ENCODE data around the gene NVL.
A peak's percentile ranks its signal among the peaks of the same experiment; 100 is the strongest.
"Not testable (repeated sequence)": the region's sequence is repeated elsewhere in the genome, so short reads cannot be mapped to it uniquely, and the experiment has no call there.

NVL gene

GRCh38 chr1:224329842-224330753 lies at the start of gene NVL:
Gene NVL, minus strand, starts transcription at chr1:224330172. Its CDS starts 45 bp downstream, at chr1:224330127.
- DNase-seq, result peak; percentile 83

GRCh38 chr1:224378855-224379631 lies 49.1 kb upstream of the NVL start:
- peak; percentile 13 for DNase-seq

GRCh38 chr1:224377676-224378006 lies 47.7 kb upstream of the NVL start:
- DNase-seq, result peak; percentile 22

- DNase-seq, result peak; percentile 4
These were observed 45.1 kb upstream of the NVL start for GRCh38 chr1:224375059-224375458.

DNA sequence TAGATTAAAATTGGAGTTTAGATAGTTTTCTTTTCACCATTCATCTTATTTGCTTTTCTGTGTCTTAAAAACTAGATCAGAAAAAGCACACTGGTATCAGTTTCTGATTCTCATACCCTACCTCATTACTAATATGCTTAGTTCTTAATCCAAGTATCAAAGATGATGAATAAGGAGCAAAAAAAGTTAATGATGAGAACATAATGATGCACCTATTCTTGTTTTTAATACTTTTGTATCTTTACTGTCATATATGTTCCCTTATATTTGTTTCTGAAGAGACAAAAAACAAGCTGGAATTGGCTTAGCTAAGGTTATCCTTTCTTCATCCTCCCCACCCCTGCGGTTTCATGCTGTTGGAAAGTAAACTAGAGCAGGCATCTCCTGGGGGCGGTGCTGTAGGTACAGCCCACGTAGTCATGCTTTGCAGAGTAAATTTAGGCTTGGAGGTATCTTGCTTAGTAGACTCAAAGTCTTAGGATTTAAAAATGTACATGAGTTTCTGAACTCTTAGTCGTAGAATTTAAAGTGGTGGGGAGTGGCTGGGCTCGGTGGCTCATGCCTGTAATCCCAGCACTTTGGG lies 43.1 kb upstream of the NVL start:
- DNase-seq, result no peak

DNA sequence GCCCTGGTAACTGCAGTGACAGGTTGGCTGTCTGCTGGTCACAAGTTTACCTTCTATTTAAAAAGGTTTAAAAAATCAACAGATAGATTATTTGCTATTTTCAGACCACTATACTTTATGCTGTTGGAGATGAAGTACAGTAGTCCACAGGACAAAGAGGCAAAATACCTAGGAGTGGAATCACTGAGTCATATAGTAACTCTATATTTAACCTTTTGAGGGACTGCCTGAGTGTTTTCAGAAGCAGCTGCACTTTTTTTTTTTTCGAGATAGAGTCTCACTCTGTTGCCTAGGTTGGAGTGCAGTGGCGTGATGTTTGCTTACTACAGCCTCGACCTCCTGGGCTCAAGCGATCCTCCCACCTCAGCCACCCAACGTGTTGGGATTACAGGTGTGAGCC lies 38.4 kb upstream of the NVL start:
- DNase-seq, result no peak

DNA sequence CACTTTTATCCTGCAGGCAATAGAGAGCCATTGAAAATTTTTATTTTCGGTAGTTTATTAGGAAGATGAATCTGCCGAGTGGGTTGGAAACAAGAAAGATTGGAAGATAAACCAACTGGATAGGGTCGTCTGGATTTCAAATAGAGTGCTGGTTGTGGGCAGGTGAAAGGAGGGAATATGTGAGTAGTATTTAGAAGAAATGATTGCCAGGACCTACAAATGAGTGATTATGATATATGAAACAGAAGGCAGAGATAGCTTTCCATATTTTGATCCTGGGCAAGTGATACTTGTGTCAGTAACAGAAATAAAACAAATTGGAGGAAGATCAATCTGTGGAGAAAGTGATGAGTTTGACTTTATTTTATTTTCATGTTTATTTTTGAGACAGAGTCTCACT lies 29.2 kb upstream of the NVL start:
- DNase-seq, result no peak

- no peak for DNase-seq
These were observed 28.3 kb upstream of the NVL start for GRCh38 chr1:224358237-224358636.

GRCh38 chr1:224357626-224358124 lies 27.7 kb upstream of the NVL start:
- DNase-seq, result no peak

DNA sequence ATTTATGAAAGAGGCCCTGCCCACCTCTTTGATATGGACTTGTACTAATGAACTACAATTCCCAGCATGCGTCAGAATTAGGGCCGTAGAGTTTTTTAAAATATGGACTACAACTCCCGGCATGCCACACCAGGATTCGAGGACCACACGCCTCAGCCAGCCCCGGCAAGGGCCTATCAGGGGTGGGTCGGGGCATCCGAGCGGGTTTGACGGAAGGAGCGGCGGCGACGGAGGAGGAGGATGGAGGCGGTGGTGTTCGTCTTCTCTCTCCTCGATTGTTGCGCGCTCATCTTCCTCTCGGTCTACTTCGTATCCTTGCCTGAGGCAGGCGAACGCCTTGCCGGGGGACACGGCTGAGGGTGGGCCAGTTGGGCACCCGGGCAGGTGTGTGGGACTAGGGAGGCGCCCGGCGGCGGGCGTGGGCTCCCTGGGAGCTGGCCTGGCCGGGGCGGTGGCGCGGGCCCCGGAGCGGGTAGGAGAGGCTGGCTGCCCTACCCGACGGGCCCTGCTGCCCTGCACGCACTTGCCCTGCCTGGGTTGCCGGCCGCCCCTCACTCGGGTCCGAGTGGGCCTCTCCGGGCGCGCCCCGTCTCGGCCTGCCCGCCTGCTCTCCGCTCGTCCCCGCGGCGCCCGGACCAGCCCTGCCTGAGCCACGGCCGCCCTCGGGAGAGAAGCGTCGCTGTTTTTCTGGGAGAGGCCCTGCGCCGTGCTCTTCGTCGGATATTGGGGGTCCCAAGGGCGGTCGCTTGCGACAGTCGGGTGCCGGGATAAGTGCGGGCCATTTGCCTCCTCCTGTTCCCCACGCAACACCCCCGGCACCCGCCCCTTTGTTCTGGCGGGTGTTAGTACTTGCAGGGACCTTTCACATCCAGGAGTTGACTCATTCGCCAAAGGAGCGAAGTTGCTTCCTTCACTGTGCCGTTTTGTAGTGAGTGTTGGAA lies 27.0 kb upstream of the NVL start, which contains the start of gene CNIH4:
TSS of gene CNIH4 (plus strand) at position 195 of the 941 bp plus-strand sequence. CDS start at position 241, 46 bp downstream.
- peak; percentile 92 for DNase-seq

- DNase-seq, result no peak
These were observed 24.3 kb upstream of the NVL start for GRCh38 chr1:224353975-224354925.

DNA sequence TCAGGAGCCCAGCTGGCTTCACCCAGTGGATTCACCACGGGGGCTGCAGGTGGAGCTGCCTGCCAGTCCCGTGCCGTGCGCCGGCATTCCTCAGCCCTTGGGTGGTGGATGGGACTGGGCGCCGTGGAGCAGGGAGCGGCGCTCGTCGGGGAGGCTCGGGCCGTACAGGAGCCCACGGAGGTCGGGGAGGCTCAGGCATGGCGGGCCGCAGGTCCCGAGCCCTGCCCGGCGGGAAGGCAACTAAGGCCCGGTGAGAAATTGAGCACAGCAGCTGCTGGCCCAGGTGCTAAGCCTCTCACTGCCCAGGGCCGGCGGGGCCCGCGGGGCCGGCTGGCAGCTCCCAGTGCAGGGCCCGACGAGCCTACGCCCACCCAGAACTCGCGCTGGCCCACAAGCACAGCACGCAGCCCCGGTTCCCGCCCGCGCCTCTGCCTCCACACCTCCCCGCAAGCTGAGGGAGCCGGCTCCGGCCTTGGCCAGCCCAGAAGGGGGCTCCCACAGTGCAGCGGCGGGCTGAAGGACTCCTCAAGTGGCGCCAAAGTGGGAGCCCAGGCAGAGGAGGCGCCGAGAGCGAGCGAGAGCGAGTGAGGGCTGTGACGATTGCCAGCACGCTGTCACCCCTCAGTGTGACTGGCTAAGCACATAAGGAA lies 22.6 kb upstream of the NVL start:
- not testable (repeated sequence) for DNase-seq

DNA sequence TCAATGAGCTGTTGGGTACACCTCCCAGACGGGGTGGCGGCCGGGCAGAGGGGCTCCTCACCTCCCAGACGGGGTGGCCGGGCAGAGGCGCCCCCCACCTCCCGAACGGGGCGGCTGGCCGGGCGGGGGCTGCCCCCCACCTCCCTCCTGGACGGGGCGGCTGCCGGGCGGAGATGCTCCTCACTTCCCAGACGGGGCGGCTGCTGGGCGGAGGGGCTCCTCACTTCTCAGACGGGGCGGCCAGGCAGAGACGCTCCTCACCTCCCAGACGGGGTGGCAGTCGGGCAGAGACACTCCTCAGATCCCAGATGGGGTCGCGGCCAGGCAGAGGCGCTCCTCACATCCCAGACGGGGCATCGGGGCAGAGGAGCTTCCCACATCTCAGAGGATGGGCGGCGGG lies 19.7 kb upstream of the NVL start:
- DNase-seq, result not testable (repeated sequence)

DNA sequence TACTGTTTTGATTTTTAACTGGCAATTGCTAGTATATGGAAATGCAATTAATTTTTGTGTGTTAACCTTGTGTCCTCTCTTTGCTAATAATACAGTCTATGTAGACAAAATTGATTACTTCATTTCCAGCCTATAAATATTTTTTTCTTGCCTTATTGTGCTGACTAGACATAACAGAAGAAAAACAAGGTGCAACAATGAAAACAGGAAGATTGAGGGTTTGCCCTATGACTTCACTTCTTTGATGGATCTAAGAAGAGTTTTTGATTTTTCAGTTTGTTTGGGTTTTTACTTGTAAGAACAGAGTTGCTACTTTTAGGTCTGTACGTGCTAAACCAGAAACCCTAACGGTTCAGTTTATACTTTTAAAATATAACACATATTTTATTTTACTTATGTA lies 18.2 kb upstream of the NVL start:
- DNase-seq, result no peak

DNA sequence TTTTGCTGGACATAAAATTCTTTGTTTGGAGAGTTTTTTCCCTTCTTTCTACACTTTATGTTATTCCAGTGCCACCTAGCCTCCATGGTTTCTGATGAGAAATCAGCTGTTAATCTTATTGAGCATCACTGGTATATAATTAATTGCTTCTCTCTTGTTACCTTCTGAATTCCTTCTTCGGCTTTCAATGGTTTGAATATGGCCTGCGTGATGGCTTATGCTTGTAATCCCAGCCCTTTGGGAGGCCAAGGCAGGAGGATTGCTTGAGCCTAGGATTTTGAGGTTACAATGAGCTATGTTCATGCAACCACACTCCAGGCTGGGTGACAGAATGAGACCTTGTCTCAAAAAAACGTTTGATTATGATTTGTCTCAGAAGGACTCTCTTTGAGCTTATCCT lies 13.7 kb upstream of the NVL start:
- DNase-seq, result no peak

GRCh38 chr1:224340453-224341384 lies 10.7 kb upstream of the NVL start:
- peak; percentile 67 for DNase-seq

DNA sequence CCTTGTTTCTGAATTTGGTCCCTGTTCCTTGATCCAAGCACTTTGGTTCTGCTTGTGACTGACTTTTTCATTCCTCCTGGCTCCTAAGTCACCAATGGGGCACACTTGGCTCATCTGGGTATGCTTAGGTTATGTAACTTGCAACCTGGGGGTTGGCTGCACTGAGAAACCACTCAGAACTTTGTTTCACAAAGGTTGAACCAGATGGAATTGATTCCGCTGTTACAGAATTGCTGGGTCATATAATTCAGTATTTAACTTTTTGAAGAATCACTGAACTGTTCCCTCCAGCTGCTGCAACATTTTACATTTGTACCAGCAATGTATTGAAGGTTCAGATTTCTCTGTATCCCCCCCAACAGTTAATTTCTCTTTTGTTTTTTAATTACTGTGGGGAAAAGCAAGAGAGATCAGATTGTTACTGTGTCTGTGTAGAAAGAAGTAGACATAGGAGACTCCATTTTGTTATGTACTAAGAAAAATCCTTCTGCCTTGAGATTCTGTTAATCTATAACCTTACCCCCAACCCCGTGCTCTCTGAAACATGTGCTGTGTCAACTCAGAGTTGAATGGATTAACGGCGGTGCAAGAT lies 9.6 kb upstream of the NVL start:
- no peak for DNase-seq

- no peak for DNase-seq
These were observed 8.3 kb upstream of the NVL start for GRCh38 chr1:224338150-224338838.
